H1 (cell line): ENCODE measurements around the gene PAIP1.

Experiments
- CBX5 ChIP-seq: fragments of 300-800, 300-1000 bp; sonication (generic); IDR thresholded peaks from 2 replicates; pipeline ENCODE4 v1.7.1; 2016; ENCODE audit warnings: antibody characterized with exemption, low read length, low read depth
- CHD2 ChIP-seq: IDR thresholded peaks from 2 replicates; pipeline ENCODE4 v1.6.1; 2012; ENCODE audit warnings: low read length, improper control_type of control experiment
- KDM4A ChIP-seq: IDR thresholded peaks from one replicate; pipeline ENCODE4 v1.7.1; 2012; ENCODE audit warnings: low read depth, mild to moderate bottlenecking, moderate library complexity, low read length, inconsistent platforms; ENCODE audit not compliant: severe bottlenecking
- MAFK ChIP-seq: IDR thresholded peaks from 2 replicates; pipeline ENCODE4 v1.6.1; 2012; ENCODE audit warnings: low read depth, mild to moderate bottlenecking, improper control_type of control experiment, low read length
- POLR2A ChIP-seq, 2 experiments: IDR thresholded peaks; 1 replicate in 1 of 2; 2 replicates in 1 of 2; pipeline ENCODE4 v1.6.1; 2011; ENCODE audit warnings: low read depth in 2 of 2, low read length in 2 of 2, mild to moderate bottlenecking in 2 of 2; ENCODE audit errors: control extremely low read depth in 1 of 2
- POLR2AphosphoS5 ChIP-seq: IDR thresholded peaks from 2 replicates; pipeline ENCODE4 v1.6.1; 2011; ENCODE audit warnings: low read depth, low read length
- RXRA ChIP-seq: IDR thresholded peaks from 2 replicates; pipeline ENCODE4 v1.6.1; 2011; ENCODE audit warnings: low read depth, mild to moderate bottlenecking, low read length, moderate library complexity; ENCODE audit not compliant: insufficient read depth
- SP2 ChIP-seq: IDR thresholded peaks from 2 replicates; pipeline ENCODE4 v1.6.1; 2012; ENCODE audit warnings: mild to moderate bottlenecking, low read length, inconsistent platforms
- TF ChIP-seq, protein P1 (sequence below), 3 experiments: IDR thresholded peaks; 1 replicate in 2 of 3; 2 replicates in 1 of 3; pipeline versions ENCODE4 v1.5.1 to v1.6.1; 2011; ENCODE audit warnings: low read length in 3 of 3, mild to moderate bottlenecking in 3 of 3, inconsistent platforms in 2 of 3, low read depth in 1 of 3, moderate library complexity in 1 of 3; ENCODE audit not compliant: insufficient read depth in 1 of 3; ENCODE audit errors: control extremely low read depth in 1 of 3
- TF ChIP-seq, protein P2 (sequence below): IDR thresholded peaks from 2 replicates; pipeline ENCODE4 v1.6.1; 2012; ENCODE audit warnings: inconsistent platforms

DNA sequence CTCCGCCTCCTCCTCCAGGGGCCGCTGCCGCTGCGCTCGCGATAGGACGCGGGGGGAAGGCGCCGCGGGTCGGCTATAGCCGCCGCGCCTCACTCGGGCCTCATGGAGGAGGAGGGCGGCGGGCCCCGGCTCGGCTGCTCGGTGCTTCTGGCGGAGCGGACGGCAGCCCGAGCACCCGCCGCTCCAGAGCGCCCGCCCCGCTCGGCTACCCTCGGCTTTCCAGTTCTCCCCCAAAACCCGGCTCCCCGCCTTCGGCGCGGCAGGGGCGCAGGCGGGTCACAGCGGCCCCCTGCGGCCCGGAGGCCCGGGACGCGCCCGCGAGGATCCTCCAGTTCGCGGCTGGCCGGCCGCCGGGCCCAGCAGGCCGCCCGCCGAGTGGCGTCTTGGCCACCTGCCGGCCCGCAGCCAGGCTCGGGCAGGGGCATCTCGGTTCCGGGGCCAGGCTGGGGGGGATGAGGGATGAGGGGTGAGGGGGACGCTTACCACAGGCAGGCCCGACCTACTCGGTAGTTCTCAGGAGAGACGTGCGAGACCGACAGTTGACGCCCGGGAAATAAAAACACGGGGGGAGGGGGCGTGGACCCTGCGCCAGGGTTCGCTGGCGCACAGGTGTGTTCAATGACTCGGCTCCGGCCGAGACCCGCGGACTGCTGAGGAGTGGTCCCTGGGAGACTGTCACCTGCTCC, at the start of gene PAIP1:
- TF ChIP-seq, protein P1, sequence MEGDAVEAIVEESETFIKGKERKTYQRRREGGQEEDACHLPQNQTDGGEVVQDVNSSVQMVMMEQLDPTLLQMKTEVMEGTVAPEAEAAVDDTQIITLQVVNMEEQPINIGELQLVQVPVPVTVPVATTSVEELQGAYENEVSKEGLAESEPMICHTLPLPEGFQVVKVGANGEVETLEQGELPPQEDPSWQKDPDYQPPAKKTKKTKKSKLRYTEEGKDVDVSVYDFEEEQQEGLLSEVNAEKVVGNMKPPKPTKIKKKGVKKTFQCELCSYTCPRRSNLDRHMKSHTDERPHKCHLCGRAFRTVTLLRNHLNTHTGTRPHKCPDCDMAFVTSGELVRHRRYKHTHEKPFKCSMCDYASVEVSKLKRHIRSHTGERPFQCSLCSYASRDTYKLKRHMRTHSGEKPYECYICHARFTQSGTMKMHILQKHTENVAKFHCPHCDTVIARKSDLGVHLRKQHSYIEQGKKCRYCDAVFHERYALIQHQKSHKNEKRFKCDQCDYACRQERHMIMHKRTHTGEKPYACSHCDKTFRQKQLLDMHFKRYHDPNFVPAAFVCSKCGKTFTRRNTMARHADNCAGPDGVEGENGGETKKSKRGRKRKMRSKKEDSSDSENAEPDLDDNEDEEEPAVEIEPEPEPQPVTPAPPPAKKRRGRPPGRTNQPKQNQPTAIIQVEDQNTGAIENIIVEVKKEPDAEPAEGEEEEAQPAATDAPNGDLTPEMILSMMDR (IDR thresholded peaks at IDR 0.05; ENCODE audit: control extremely low read depth in 1 of 3, insufficient read depth in 1 of 3, low read depth in 1 of 3, low read length in 3 of 3), result peak; percentile 30 to 53 (median 33)
- TF ChIP-seq CBX5, result no peak
- no peak; the same call in 1 of the 2 replicates for TF ChIP-seq POLR2AphosphoS5
- peak; percentile 70; the same call in 1 of the 2 replicates for TF ChIP-seq CHD2
- TF ChIP-seq MAFK, result no peak
- TF ChIP-seq, protein P2, sequence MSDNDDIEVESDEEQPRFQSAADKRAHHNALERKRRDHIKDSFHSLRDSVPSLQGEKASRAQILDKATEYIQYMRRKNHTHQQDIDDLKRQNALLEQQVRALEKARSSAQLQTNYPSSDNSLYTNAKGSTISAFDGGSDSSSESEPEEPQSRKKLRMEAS, result peak; percentile 22; the same call in 1 of the 2 replicates
- peak; percentile 21 for TF ChIP-seq KDM4A
- peak in 1 of 2 experiments; percentile 0; a peak in 2 of 3 replicates for TF ChIP-seq POLR2A (IDR thresholded peaks at IDR 0.05; ENCODE audit: control extremely low read depth in 1 of 2, low read depth in 2 of 2, low read length in 2 of 2)
- TF ChIP-seq SP2, result no peak
- no peak for TF ChIP-seq RXRA
